ENCODE data around the gene RNF26.

The RNF26 gene

GRCh38 chr11:119369132-119369925, 35.0 kb downstream of the RNF26 start:
- DNase-seq (ENCODE audit: low read depth in 2 of 3, low spot score in 2 of 3): no peak

- DNase-seq (ENCODE audit: low read depth in 2 of 3, low spot score in 2 of 3): no peak
Measured at GRCh38 chr11:119370486-119371046, 36.2 kb downstream of the RNF26 start.

GRCh38 chr11:119371067-119371601, 36.8 kb downstream of the RNF26 start:
- DNase-seq (ENCODE audit: low read depth in 2 of 3, low spot score in 2 of 3): no peak

GRCh38 chr11:119371778-119372182, 37.5 kb downstream of the RNF26 start:
- DNase-seq (ENCODE audit: low read depth in 2 of 3, low spot score in 2 of 3): no peak

DNA sequence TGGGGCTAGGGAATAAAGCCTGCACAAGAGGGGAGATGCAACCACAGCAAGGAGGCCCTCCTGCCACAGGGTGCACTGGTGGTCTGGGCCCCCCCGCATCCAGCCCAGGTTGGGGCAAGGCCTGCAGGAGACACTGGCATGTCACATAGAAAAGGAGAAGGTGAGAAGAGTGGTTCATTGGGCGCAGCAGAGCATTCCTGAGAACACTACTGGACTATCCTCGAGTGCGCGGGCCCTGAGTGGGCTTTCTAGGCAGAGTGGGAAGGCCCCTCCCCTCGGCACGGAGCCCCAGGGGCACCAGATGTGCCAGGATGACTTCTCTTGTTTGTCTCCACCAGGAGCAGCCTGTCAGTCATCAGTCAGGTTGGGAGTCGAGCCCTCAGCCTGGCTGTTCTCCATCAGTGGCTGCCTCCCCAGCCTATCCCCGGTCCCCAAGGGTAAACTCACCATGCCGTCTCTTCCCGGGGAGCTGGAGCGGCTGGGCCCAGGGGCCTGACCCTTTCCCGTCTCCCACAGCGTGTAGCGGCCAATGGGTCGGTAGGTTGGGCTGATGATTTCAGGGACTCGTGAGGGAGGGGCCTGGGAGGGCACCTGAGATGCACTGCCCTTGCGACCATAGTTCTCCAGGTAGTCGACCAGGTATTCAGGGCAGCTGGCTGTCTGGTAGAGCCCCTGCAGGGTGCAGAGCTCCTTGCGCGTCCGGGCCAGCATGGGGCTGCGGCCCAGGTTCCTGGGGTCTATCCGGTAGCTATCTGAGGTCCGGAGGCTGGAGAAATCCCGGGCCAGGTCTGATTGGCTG, 38.1 kb downstream of the RNF26 start:
- DNase-seq (ENCODE audit: low read depth in 2 of 3, low spot score in 2 of 3): no peak

GRCh38 chr11:119373059-119373920, 39.0 kb downstream of the RNF26 start:
- no peak for DNase-seq (ENCODE audit: low read depth in 2 of 3, low spot score in 2 of 3)

DNA sequence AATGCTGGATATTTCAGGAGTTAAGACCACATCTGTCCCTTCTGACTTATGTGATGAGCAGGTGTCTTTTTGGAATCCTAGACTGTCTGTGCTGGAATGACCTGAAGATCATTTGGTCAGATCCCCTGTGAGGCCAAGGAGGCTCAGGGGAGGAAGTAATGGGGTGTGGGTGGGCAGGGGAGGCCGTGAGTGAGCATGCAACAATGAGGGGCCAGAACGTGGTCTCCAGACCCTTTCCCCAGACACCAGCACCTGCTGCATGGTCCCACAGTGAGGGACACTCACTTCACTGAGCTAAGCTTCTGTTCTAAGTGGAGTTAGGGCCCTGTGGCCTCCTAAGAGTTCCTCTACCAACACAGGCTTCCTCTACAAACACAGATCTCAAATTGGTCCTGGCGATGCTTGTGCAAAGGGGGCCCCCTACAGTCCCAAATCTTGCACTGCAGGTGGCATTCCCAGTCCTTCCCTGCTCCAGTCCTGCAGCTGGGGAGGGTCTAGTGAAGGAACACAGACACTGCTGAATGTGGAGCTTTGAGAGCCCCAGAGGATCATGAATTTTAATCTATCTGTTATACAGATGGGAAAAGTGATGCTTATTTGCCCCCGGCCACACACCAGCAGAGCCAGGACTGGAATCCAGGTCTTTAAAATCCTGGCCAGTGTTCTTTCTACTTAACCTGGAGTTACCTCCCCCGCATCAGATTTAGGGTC, 39.7 kb downstream of the RNF26 start:
- DNase-seq (ENCODE audit: low read depth in 2 of 3, low spot score in 2 of 3): no peak

- DNase-seq (ENCODE audit: low read depth in 2 of 3, low spot score in 2 of 3): no peak
Measured at GRCh38 chr11:119374632-119375336, 40.5 kb downstream of the RNF26 start.

DNA sequence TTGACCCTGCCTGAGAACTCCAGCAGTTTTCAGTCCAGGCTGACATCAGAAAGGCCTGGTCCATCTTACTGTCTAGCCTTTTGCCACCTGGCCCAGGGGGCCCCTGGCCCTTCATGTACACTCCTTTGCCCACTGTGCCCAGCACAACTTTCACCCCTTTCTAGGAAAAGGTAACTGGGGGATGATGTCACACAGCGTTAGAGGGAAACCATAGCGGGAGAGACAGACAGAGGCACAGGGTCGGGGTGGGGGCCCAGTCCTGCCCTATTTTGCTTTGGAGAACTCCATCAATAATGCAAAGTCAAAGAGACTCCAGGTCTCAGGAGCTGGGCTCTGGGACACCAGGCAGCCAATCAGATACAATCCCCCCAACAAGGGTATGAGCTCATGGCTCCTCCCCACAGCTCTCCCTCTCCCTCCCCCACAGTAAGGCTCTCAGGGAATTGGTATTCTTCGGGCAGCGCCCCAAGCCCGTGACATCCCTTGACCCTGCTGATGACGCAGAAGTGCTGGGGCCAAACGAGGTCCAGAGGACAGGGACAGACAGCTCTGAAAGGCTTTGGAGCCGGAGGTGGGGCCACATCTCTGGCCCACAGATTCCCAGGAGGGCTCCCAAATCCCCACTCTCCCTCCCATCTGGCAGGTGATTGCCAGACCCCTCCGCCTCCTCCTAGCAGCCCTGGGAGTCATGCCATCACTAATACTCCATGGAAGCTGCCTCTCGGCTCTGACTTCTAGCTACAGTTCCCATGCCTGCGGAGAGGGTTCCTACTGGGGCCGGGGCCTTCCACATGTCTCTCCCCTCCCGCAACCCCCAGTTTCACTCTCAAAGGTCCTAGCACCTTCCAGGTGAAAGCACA, 41.2 kb downstream of the RNF26 start:
- no peak for DNase-seq (ENCODE audit: low read depth in 2 of 3, low spot score in 2 of 3)

DNA sequence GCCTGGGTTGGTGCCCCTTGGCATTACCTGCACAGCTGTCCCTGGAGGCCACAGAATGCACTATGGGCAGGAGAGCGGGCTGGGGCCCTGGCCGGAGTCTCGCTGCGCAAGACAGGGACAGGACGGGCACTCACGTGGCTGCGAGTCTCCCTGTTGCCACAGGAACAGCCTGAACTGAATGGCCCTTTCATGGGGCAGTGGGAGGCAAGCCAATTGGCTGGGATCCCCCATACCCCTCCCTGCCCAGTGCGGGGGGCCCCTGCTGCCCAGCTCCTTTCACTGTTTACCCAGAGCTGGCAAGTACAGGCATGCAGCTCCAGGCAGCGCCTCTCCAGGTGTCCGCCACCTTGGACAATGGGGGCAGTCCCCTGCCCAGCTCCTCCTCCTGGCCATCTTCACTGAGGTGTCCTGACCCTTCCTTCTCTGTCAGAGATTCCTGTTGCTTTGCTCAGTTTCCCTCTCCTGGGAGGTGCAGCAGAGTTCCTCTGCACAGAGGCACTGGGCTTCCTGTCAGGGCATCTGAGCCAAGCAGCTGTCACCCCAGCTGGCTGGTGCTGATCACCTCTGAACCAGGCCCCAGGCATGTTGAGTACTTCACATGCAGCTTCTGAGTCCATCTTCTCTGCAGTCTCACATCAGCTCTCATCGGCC, 42.0 kb downstream of the RNF26 start:
- no peak for DNase-seq (ENCODE audit: low read depth in 2 of 3, low spot score in 2 of 3)

DNA sequence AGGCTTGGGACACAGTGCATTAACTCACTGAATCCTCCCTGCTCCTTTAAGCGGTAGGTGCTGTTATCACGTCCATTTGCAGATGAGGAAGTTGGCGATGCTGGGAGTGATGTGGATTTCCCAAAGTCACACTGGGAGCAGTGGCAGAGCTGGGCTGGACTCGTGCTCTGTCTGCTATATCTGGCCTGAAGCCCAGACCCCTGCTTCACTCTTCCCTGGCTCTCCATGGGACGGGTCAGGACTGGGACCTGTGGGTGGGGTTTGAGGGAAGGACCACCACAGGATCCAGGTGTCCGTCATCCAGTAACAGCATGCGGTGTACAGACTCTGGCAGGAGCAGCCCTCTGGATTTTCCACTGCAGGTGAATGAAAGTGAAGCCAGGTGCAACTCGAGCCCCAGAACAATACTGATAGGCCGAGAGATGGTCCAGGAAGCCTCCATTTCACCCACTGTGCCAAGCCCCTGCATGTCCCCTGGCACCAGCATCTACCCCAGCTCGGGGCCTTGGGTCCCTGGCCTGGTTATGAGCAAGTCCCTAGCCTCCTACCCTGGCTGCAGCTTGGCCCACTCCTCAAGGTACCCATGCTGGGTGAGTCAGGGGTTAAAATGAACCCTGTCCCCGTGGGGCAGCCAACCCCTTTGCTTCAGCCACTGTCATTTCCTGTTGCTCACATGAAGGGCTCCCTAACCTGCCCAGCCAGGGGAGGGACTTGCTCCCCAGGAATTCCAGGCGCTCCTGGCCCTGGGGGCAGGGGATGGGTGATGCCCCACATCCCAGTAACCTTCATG, 43.0 kb downstream of the RNF26 start:
- DNase-seq (ENCODE audit: low read depth in 2 of 3, low spot score in 2 of 3): no peak

- no peak for DNase-seq (ENCODE audit: low read depth in 2 of 3, low spot score in 2 of 3)
Measured at GRCh38 chr11:119377961-119378667, 43.8 kb downstream of the RNF26 start.

- no peak for DNase-seq (ENCODE audit: low read depth in 2 of 3, low spot score in 2 of 3)
Measured at GRCh38 chr11:119378851-119379465, 44.6 kb downstream of the RNF26 start.

DNA sequence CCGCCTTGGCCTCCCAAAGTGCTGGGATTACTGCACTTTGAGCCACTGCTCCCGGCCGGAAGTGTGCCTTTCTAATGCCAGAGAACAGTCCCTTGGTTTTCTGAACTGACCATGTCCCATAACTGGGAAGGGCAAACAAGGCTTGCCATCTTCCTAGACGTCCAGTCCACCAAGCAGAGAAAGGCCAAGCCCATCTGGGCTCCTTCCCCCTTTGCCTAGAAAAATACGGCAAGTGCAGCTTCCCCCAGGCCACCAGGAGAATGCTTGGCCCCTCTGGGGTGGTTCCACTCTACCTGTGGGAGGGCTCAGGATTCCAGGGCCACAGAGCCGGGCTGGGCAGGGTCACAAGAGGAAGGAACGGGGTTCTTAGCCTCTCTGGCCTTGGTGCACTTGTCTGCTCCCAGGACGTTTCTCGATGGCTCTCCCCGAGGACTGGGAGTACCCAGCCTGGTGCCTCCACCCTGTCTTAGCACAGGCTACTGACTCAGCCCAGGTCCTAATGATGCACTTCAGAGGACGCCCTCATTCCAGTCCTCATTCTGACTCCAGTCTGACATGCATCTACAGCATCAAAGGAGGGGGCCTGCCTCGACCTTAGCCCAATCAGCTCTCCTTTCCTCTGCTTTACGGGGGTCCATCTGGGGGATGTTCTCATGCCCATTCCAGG, 46.0 kb downstream of the RNF26 start:
- DNase-seq (ENCODE audit: low read depth in 2 of 3, low spot score in 2 of 3): no peak

DNA sequence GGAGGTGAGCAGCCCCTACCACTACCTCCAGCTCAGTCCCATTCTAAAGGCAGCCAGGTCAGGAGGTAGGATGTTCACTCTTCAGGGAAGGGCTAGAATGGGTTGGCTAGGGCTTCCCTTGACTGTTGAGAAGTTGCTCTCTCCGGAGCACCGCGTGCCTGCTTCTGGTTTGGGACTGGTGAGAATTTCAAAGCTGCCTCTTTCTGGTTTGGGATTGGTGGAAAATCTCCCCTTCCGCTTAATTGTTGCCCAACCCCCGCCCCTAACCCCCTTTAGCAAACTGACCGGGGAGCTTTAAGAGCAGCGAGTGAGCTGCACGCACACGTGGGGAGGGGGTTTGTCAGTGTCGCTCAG, 46.5 kb downstream of the RNF26 start:
- no peak for DNase-seq (ENCODE audit: low read depth in 2 of 3, low spot score in 2 of 3)

Data from activated CD8-positive, alpha-beta memory T cell treated with anti-CD3 and anti-CD28 coated beads for 48 hours (primary cell).